8988T (cell line): ENCODE results near the gene HSPA9.

ENCODE experiments used
- DNase-seq: peaks from one replicate; pipeline ENCODE4 v3.0.0; 2011

The HSPA9 gene

GRCh38 chr5:138595180-138595795 is 20.1 kb upstream of the HSPA9 start:
- no peak for DNase-seq

GRCh38 chr5:138594305-138595058 is 19.3 kb upstream of the HSPA9 start:
- no peak for DNase-seq

GRCh38 chr5:138588013-138588788 is 13.0 kb upstream of the HSPA9 start:
- DNase-seq = no peak

- DNase-seq = no peak
These were observed 10.0 kb upstream of the HSPA9 start for GRCh38 chr5:138585157-138585556.

GRCh38 chr5:138583984-138584637 is 8.9 kb upstream of the HSPA9 start:
- no peak for DNase-seq

- DNase-seq = no peak
These were observed 7.8 kb upstream of the HSPA9 start for GRCh38 chr5:138582959-138583358.

- no peak for DNase-seq
These were observed 5.6 kb upstream of the HSPA9 start for GRCh38 chr5:138580777-138581176.

GRCh38 chr5:138580001-138580400 is 4.8 kb upstream of the HSPA9 start:
- no peak for DNase-seq

GRCh38 chr5:138579517-138579863 is 4.3 kb upstream of the HSPA9 start:
- DNase-seq = no peak

- DNase-seq = no peak
These were observed 2.3 kb upstream of the HSPA9 start for GRCh38 chr5:138577452-138577851.

GRCh38 chr5:138574744-138575193 is 432 bp downstream of the HSPA9 start:
- DNase-seq = peak; percentile 19

- no peak for DNase-seq
These were observed 1.1 kb downstream of the HSPA9 start for GRCh38 chr5:138573949-138574670.

GRCh38 chr5:138573223-138573622 is 2.0 kb downstream of the HSPA9 start:
- no peak for DNase-seq

GRCh38 chr5:138570871-138571270 is 4.3 kb downstream of the HSPA9 start:
- DNase-seq = no peak

- DNase-seq = no peak
These were observed 5.4 kb downstream of the HSPA9 start for GRCh38 chr5:138569782-138570181.

GRCh38 chr5:138568061-138568824 is 7.0 kb downstream of the HSPA9 start:
- DNase-seq = no peak

- no peak for DNase-seq
These were observed 8.4 kb downstream of the HSPA9 start for GRCh38 chr5:138566792-138567191.

- no peak for DNase-seq
These were observed 9.9 kb downstream of the HSPA9 start for GRCh38 chr5:138565100-138565821.

GRCh38 chr5:138564242-138564641 is 11.0 kb downstream of the HSPA9 start:
- DNase-seq = no peak

GRCh38 chr5:138563340-138564118 is 11.7 kb downstream of the HSPA9 start:
- no peak for DNase-seq
